Gastroesophageal sphincter (tissue), 3 donors: ENCODE measurements around the gene C16orf92.

ENCODE experiments used
- POLR2AphosphoS5 ChIP-seq: sonication (generic); formaldehyde crosslinking; IDR thresholded peaks from one replicate; pipeline ENCODE4 v1.6.1; 2017; ENCODE audit warnings: antibody characterized with exemption
- TF ChIP-seq, protein P1 (sequence below), 4 experiments: fragments of 200-600 bp in 2 of 4; fragments of 450-650 bp in 2 of 4; sonication (generic) in 1 of 4; IDR thresholded peaks; one replicate each; pipeline ENCODE4 v1.5.1; 2017 to 2019; ENCODE audit warnings: antibody characterized with exemption in 4 of 4, mild to moderate bottlenecking in 2 of 4, moderate library complexity in 2 of 4

DNA sequence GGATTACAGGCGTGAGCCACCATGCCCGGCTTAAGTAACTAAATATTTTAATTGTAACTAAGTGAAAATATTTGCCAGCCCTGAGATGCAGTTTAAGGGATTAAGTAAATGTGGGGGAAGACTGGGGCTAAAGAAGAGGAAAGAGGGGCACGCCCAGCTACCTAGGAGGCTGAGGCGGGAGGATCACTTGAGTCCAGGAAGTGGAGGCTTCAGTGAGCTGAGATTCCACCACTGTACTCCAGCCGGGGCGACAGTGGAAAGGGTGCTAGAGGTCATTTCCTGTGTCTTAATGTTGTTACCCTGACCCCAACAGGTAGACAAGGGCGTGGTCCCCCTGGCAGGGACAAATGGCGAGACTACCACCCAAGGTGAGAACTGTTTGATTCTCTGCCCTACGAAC, 45.3 kb downstream of the C16orf92 start:
- TF ChIP-seq POLR2AphosphoS5 = no peak
- TF ChIP-seq, protein P1, sequence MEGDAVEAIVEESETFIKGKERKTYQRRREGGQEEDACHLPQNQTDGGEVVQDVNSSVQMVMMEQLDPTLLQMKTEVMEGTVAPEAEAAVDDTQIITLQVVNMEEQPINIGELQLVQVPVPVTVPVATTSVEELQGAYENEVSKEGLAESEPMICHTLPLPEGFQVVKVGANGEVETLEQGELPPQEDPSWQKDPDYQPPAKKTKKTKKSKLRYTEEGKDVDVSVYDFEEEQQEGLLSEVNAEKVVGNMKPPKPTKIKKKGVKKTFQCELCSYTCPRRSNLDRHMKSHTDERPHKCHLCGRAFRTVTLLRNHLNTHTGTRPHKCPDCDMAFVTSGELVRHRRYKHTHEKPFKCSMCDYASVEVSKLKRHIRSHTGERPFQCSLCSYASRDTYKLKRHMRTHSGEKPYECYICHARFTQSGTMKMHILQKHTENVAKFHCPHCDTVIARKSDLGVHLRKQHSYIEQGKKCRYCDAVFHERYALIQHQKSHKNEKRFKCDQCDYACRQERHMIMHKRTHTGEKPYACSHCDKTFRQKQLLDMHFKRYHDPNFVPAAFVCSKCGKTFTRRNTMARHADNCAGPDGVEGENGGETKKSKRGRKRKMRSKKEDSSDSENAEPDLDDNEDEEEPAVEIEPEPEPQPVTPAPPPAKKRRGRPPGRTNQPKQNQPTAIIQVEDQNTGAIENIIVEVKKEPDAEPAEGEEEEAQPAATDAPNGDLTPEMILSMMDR (IDR thresholded peaks at IDR 0.05) = no peak
